GM12891 (cell line): ENCODE measurements around the gene GABRR3.

ENCODE experiments used
- POLR2A ChIP-seq: IDR thresholded peaks from 2 replicates; pipeline ENCODE4 v1.6.1; 2011; ENCODE audit warnings: low read depth, low read length, control low read depth
- POLR2AphosphoS5 ChIP-seq: IDR thresholded peaks from 2 replicates; pipeline ENCODE4 v1.6.1; 2011; ENCODE audit warnings: low read depth, low read length, control low read depth

- no peak for TF ChIP-seq POLR2A
- TF ChIP-seq POLR2AphosphoS5 = no peak
Observed at GRCh38 chr3:98026425-98027084, 8.6 kb downstream of the GABRR3 start.
